HL-60 (cell line): ENCODE data around the gene C6orf58.

ENCODE experiments used
- DNase-seq, 2 experiments: peaks; one replicate each; pipeline ENCODE4 v3.0.0-alpha.2; 2010 to 2020; ENCODE audit warnings: low read depth in 1 of 2, low spot score in 1 of 2
- H3K27ac ChIP-seq: fragments of 250-450 bp; sonication (Bioruptor Pico); replicated peaks from 2 replicates; pipeline ENCODE4 v1.5.1; 2020; ENCODE audit warnings: mild to moderate bottlenecking, moderate library complexity
- H3K27me3 ChIP-seq: fragments of 250-450 bp; sonication (Bioruptor Pico); 2 replicates; pipeline ENCODE4 v1.5.1; 2021; ENCODE audit warnings: mild to moderate bottlenecking, moderate library complexity; ENCODE audit not compliant: insufficient read depth, poor library complexity, severe bottlenecking
- H3K4me3 ChIP-seq: replicated peaks from 2 replicates; pipeline ENCODE4 v1.5.1; 2011; ENCODE audit warnings: mild to moderate bottlenecking, control low read depth, low read length; ENCODE audit not compliant: insufficient read depth
- GABPA ChIP-seq: IDR thresholded peaks from 2 replicates; pipeline ENCODE4 v1.6.1; 2012; ENCODE audit warnings: low read depth
- POLR2AphosphoS5 ChIP-seq: IDR thresholded peaks from 2 replicates; pipeline ENCODE4 v1.6.1; 2012; ENCODE audit warnings: low read depth
- REST ChIP-seq: IDR thresholded peaks from 2 replicates; pipeline ENCODE4 v1.6.1; 2012; ENCODE audit warnings: low read depth; ENCODE audit not compliant: insufficient replicate concordance
- SPI1 ChIP-seq: IDR thresholded peaks from 2 replicates; pipeline ENCODE4 v1.6.1; 2012; ENCODE audit warnings: low read depth, mild to moderate bottlenecking, borderline replicate concordance
- TF ChIP-seq, protein P1 (sequence below): IDR thresholded peaks from one replicate; pipeline ENCODE4 v1.5.1; 2011; ENCODE audit warnings: low read length, control low read depth, inconsistent platforms; ENCODE audit not compliant: insufficient read depth

The C6orf58 gene

GRCh38 chr6:127564761-127565160 lies 12.2 kb upstream of the C6orf58 start:
- no peak for DNase-seq
- Histone ChIP-seq H3K4me3 (no peak overlapping the region), H3K27me3 (no peaks in the 10 kb centered on the region), H3K27ac (no peak overlapping the region)
- TF ChIP-seq, protein P1, sequence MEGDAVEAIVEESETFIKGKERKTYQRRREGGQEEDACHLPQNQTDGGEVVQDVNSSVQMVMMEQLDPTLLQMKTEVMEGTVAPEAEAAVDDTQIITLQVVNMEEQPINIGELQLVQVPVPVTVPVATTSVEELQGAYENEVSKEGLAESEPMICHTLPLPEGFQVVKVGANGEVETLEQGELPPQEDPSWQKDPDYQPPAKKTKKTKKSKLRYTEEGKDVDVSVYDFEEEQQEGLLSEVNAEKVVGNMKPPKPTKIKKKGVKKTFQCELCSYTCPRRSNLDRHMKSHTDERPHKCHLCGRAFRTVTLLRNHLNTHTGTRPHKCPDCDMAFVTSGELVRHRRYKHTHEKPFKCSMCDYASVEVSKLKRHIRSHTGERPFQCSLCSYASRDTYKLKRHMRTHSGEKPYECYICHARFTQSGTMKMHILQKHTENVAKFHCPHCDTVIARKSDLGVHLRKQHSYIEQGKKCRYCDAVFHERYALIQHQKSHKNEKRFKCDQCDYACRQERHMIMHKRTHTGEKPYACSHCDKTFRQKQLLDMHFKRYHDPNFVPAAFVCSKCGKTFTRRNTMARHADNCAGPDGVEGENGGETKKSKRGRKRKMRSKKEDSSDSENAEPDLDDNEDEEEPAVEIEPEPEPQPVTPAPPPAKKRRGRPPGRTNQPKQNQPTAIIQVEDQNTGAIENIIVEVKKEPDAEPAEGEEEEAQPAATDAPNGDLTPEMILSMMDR: no peak
- TF ChIP-seq REST (no peak), GABPA (no peak), SPI1 (no peak), POLR2AphosphoS5 (no peak)

GRCh38 chr6:127566119-127566518 lies 10.9 kb upstream of the C6orf58 start:
- H3K4me3 ChIP-seq: no peak overlapping the region
- H3K27ac ChIP-seq: no peak overlapping the region
- DNase-seq: no peak
- H3K27me3 ChIP-seq: no peaks in the 10 kb centered on the region
- TF ChIP-seq, protein P1: no peak
- TF ChIP-seq REST (no peak), SPI1 (no peak), POLR2AphosphoS5 (no peak), GABPA (no peak)

DNA sequence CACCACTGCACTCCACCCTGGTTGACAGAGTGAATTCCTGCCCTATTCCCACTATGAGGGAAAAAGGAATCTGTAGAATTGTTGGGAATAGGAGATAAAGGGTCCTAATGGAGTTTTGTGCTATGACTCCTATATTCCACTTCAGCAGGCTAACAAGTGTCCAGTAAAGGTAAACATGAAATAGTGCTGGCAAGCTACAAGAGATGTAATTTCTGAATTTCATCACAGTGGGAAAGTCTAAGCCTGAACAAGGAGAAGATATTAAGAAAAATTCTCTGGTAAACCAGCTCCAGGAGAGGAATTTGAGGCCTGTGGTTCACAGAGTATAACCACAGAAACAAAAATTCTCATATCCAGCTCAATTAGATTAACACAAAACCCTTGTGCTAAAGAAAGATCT lies 10.3 kb upstream of the C6orf58 start:
- TF ChIP-seq, protein P1: no peak
- no peak for TF ChIP-seq REST
- TF ChIP-seq GABPA: no peak
- Histone ChIP-seq H3K27me3 (no peaks in the 10 kb centered on the region), H3K4me3 (no peak overlapping the region), H3K27ac (no peak overlapping the region)
- DNase-seq: no peak
